Measurements from ENCODE around the gene ADCY7.

ADCY7 gene

DNA sequence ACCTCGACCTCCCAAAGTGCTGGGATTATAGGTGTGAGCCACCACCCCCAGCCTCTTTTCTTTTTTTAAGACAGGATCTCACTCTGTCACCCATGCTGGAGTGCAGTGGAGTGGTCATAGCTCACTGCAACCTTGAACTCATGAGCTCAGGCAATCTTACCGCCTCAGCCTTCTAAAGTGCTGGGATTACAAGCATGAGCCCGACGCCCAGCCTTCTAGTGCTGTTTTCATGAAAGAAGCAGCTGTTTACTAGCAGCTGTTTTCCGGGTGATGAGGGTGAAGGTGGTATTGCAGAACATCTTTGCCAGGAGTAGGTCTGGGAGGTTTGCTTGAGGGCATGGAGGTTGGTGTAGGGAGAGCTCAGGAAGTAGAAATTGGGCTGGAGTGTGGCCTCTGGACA lies 2.0 kb downstream of the ADCY7 start:
- no peak for DNase-seq

DNA sequence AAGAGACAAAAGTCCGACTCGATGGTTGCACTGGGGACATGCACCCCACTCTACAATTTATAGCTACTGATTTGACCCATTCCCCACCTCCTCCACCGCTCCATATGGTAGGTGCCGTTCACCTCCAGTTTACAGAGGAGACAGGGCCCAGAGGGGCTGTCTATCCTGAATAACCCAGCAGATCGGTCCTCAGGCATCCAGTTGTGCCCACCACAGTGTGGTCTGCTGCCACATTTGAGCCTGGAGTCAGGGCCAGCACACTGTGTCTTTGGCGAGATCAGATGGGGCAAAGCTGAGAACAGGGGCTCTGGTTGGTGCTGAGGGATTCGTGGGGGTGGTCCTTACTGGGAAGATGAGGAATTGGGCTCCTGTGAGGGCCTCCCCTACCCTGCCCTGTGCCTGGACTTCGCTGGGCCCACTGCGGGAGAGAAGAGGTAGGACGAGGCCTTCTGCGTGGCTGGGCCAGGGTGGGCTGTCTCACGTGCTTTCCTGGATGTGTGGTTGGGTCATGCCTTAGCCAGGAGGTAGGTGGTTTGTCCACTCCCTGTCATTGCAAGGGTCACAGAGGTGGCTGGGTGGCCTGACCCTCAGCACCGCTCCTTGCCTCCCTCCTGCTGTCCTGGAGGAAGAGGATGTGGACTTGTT lies 2.8 kb downstream of the ADCY7 start:
- DNase-seq: no peak

DNA sequence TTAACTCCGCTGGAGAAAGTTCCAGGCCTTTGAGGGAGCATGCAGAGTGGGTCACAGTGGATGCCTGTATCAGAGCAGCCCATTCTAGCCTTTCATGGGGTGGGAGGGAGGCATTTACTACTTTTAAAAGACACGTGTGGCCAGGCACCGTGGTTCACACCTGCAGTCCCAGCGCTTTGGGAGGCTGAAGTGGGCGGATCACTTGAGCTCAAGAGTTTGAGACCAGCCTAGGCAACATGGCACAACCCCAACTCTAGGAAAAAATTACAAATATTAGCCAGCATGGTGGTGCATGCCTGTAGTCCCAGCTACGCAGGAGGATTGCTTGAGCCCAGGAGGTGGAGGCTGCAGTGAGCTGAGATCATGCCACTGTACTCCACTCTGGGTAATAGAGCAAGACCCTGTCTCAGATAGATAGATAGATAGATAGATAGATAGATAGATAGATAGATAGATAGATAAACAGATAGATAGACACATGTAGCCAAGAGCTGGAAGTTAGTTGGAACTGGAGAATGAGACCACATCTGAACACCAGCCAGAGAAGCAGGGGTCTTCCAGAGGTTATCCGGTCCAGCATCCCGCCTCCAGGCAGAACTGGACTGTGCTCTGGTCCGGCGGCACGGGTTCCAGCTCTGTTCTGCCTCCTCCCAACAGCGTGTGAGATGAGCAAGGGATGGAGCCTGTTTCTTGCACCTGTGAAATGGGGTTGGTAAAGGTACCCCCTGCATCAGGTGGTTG lies 3.6 kb downstream of the ADCY7 start:
- DNase-seq: no peak

DNA sequence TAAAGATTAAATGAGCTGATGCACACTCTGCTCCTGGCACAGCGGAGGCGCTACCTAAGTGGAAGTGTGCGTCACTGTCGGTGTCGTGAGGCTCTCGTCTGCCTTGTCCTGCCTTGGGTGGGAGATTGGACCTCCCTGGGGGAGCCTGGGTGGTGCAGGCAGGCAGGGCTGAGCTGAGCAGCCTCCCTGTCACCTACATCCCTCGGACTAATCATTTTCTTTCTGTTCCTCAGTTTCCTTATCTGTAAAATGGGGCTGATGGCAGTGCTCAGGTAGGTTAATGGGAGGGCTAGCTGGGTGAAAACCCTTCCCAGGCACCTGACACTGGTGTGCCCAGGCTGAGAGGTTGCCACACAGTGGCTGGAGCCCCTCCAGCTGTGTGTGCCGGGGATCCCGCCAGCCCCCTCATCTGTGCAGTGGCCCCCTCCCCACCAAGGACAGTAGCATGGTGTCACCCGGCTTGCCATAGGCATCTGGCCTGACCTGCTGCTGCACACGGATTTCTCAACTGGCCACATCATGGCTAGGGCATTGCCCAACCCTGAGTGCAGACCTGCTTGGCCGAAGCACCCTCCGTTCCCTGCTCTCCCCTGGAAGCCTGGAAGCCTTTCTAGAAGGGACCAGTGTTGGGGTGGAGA lies 4.3 kb downstream of the ADCY7 start:
- no peak for DNase-seq

- no peak for DNase-seq
Observed at GRCh38 chr16:50271148-50272041, 5.0 kb downstream of the ADCY7 start.

DNA sequence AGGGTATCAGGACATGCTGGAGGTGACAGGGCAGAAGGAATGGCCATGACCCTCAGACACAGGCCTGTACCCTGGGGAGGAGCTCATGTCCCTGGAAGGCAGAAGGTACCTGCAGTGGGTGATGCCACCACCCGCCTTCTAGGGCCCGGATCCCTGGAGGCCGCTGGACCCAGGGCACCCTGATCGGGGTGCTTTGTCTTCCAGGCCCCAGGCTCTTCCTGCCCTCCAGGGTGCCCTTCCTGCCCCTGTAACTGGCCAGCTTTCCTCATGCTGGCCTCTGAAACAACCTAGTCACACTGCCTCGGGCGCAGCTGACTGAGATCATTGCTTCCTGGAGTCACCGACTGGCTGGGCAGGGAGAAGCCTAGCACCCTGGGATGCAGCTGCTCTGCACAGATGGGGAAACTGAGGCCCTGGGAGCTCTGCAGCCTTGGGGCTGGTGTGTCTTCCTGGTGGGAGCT lies 5.8 kb downstream of the ADCY7 start:
- DNase-seq: no peak

- DNase-seq: no peak
Observed at GRCh38 chr16:50272687-50273381, 6.5 kb downstream of the ADCY7 start.

DNA sequence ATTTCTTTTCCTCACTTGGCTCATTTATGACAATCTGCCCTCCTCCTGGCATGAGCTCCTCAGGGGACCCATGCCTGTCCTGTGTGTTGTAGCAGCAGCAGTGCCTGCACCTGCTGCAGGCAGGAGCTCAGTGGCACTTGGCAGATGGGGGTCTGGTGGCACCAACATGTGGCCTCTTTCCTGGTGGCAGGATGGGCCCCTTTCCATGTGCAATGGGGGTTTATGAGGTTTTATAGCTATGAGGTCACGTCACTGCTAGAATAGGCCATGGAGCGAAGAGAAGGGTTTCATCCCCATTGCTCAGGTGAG lies 7.0 kb downstream of the ADCY7 start:
- no peak for DNase-seq

GRCh38 chr16:50273888-50274325 lies 7.6 kb downstream of the ADCY7 start:
- DNase-seq: peak in 1 of 14 donors; percentile 40

DNA sequence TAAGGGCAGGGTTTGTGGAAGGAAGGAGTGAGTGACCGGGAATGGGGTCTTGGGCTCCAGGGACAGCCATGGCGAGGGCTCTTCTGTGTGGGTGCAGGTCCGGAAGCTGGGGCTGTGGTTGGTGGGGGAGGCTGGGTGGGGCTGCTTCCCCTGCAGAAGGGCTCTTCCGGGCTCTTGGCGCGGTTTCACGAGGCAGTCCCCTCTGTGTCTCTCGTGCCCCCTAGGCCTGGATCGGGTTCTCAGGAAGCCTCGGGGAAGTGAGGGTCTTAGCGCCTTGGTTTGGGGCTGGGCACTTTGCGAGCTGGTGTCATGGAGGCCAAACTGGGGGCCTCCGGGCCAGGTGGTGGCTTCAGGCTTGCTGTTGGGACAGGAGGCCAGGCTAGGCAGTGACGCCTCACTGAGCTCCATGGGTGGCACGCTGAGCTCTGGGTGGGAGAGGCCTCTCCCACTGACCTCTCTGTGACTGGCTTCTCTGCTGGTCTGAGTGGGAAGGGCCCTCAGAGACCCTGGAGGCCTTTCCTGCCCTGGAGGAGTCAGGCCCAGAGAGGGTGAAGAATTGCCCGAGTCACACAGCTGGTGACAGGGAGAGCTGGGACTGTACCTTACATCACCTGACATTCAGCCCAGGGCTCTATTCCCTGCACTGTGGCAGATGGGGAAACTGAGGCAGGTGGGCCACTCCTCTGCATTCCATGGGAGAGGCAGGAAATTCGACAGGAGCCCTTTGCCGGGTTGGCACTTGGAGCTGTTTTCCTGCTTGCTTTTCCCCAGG lies 8.2 kb downstream of the ADCY7 start:
- DNase-seq: no peak

DNA sequence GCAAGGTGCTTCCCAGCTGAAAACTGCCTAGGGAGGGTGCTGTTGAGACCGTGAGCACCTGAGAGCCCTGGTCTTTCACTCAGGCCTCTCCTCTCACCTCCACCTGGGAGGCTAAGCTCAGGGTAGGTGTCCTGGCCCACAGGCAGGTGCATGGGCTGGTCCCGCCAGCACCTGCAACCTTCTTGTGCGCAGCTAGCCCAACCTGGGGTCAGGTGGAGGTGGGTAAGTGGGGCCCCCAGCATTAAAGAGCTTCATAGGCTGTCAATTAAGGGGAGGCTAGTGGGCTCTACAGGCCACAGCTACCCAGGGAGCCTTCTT lies 8.7 kb downstream of the ADCY7 start:
- no peak for DNase-seq

- no peak for DNase-seq
Observed at GRCh38 chr16:50275428-50276325, 9.3 kb downstream of the ADCY7 start.

GRCh38 chr16:50276326-50276640 lies 9.9 kb downstream of the ADCY7 start:
- DNase-seq: no peak

- no peak for DNase-seq
Observed at GRCh38 chr16:50276801-50277555, 10.6 kb downstream of the ADCY7 start.

DNA sequence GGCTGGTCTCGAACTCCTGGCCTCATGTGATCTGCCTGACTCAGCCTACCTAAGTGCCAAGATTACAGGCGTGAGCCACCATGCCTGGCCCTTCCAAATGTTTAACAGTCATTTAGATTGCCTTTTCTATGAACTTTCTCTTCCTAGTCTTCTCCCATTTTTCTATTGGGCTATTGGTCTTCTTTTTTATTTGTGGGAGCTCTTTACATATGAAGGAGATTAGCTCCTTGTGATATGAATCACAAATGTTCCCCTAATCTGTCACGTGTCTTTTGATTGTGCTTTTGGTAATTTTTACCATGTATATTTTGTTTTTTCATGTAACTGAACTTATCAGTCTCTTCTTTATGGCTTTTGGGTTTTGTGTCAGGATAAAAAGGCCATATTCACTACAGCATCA lies 11.9 kb downstream of the ADCY7 start:
- no peak for DNase-seq

- no peak for DNase-seq
Observed at GRCh38 chr16:50279504-50279865, 13.1 kb downstream of the ADCY7 start.

DNA sequence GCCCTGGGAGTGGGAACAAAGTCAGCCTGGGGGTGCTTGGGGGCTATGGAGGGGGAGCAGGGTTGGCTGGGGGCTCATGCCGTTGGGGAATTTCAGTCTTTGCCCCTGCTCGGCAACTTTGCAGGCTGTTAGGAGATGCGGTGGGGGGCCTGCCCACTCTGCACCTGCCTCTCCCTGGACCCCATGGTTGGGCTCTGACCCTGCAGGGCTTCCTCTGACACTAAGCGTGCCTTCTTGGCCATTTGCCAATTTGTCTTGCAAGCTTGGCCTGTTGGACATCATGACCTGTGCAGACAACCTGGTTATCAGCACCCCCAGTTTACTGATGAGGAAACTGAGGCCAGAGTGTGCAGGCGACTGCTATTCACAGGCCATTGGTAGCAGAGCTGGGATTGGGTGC lies 14.6 kb downstream of the ADCY7 start:
- DNase-seq: no peak

- DNase-seq: no peak
Observed at GRCh38 chr16:50281391-50282009, 15.1 kb downstream of the ADCY7 start.

GRCh38 chr16:50282010-50282538 lies 15.7 kb downstream of the ADCY7 start:
- DNase-seq: peak in 10 of 14 donors; percentile 18 to 73 (median 52)
